ENCODE measurements around the gene CST6.

Gene CST6

GRCh38 chr11:65972116-65972515 lies 39.7 kb upstream of the CST6 start:
- no peak for TF ChIP-seq CTCF (IDR thresholded peaks at IDR 0.05; ENCODE audit: insufficient read depth, low read depth, low read length, missing control alignments)
- DNase-seq (ENCODE audit: low read depth): no peak
- H3K4me3 ChIP-seq (ENCODE audit: low read length): no peak overlapping the region

- no peak overlapping the region for H3K4me3 ChIP-seq (ENCODE audit: low read length)
- peak; percentile 98 for DNase-seq (ENCODE audit: low read depth)
- no peak for TF ChIP-seq CTCF (IDR thresholded peaks at IDR 0.05; ENCODE audit: insufficient read depth, low read depth, low read length, missing control alignments)
These were observed 38.2 kb upstream of the CST6 start for GRCh38 chr11:65973439-65974110.

GRCh38 chr11:65975771-65976170 lies 36.0 kb upstream of the CST6 start:
- no peak overlapping the region for H3K4me3 ChIP-seq (ENCODE audit: low read length)
- no peak for TF ChIP-seq CTCF (IDR thresholded peaks at IDR 0.05; ENCODE audit: insufficient read depth, low read depth, low read length, missing control alignments)
- no peak for DNase-seq (ENCODE audit: low read depth)

GRCh38 chr11:65976216-65977176 lies 35.3 kb upstream of the CST6 start:
- no peak for TF ChIP-seq CTCF (IDR thresholded peaks at IDR 0.05; ENCODE audit: insufficient read depth, low read depth, low read length, missing control alignments)
- DNase-seq (ENCODE audit: low read depth): no peak
- H3K4me3 ChIP-seq (ENCODE audit: low read length): no peak overlapping the region

GRCh38 chr11:65977621-65978390 lies 34.0 kb upstream of the CST6 start:
- DNase-seq (ENCODE audit: low read depth): no peak
- no peak for TF ChIP-seq CTCF (IDR thresholded peaks at IDR 0.05; ENCODE audit: insufficient read depth, low read depth, low read length, missing control alignments)

GRCh38 chr11:65978391-65979238 lies 33.2 kb upstream of the CST6 start:
- DNase-seq (ENCODE audit: low read depth): no peak
- H3K4me3 ChIP-seq (ENCODE audit: low read length): no peak overlapping the region
- no peak for TF ChIP-seq CTCF (IDR thresholded peaks at IDR 0.05; ENCODE audit: insufficient read depth, low read depth, low read length, missing control alignments)

More at GRCh38 chr11:65977621-65978390, 34.0 kb upstream of the CST6 start:
- H3K4me3 ChIP-seq (ENCODE audit: low read length): no peak overlapping the region

Data from epithelial cell of esophagus (primary cell).